K562 (cell line): ENCODE results near the gene PCNX3. TPM values are rescaled to one million over a fixed set of nuclear protein-coding genes. Genes with fewer than 3 reads are reported as not detected.
A peak's percentile ranks its signal among the peaks of the same experiment; 100 is the strongest.

Experiments
- CHD2 ChIP-seq: IDR thresholded peaks from 2 replicates; pipeline ENCODE4 v1.6.1; 2011; ENCODE audit warnings: low read depth, low read length
- DPF2 ChIP-seq: fragments of 450-650 bp; IDR thresholded peaks from 2 replicates; pipeline ENCODE4 v1.6.1; 2016
- ETS1 ChIP-seq: conservative IDR thresholded peaks from 2 replicates; pipeline ENCODE4 v1.6.1; 2011; ENCODE audit warnings: low read depth, mild to moderate bottlenecking, low read length; ENCODE audit not compliant: control insufficient read depth
- FOXP4 ChIP-seq: sonication (generic); formaldehyde crosslinking; IDR thresholded peaks from 2 replicates; pipeline ENCODE4 v1.8.0; 2022; ENCODE audit warnings: mild to moderate bottlenecking, missing genetic modification reagents, borderline replicate concordance
- GABPB2 ChIP-seq: fragments of 250-450 bp; sonication (Bioruptor Pico); conservative IDR thresholded peaks from 2 replicates; pipeline ENCODE4 v1.5.1; 2021; ENCODE audit warnings: mild to moderate bottlenecking
- GATAD2B ChIP-seq: fragments of 450-650 bp; IDR thresholded peaks from 2 replicates; pipeline ENCODE4 v1.6.1; 2017; ENCODE audit warnings: mild to moderate bottlenecking, borderline replicate concordance
- HSF4 ChIP-seq: fragments of 250-450 bp; sonication (Bioruptor Pico); IDR thresholded peaks from 2 replicates; pipeline ENCODE4 v2.1.2; 2022; ENCODE audit warnings: mild to moderate bottlenecking, moderate library complexity, borderline replicate concordance
- MBD2 ChIP-seq: sonication (generic); IDR thresholded peaks from 2 replicates; pipeline ENCODE4 v1.6.1; 2016; ENCODE audit warnings: low read depth, borderline replicate concordance
- MITF ChIP-seq: IDR thresholded peaks from 2 replicates; pipeline ENCODE4 v1.6.1; 2014; ENCODE audit warnings: antibody characterized with exemption
- MLX ChIP-seq, 2 experiments: fragments of 450-650 bp in 1 of 2; sonication (generic) in 1 of 2; formaldehyde crosslinking; conservative IDR thresholded peaks; 2 replicates each; pipeline versions ENCODE4 v1.4.0 to v1.8.1; 2020 to 2022; ENCODE audit warnings: mild to moderate bottlenecking in 1 of 2, missing genetic modification reagents in 1 of 2
- NCOA2 ChIP-seq, 2 experiments: fragments of 450-650 bp; IDR thresholded peaks; 2 replicates each; pipeline ENCODE4 v1.6.1; 2018; ENCODE audit warnings: mild to moderate bottlenecking in 2 of 2, moderate library complexity in 1 of 2; ENCODE audit not compliant: partially characterized antibody in 2 of 2
- NCOR1 ChIP-seq: fragments of 450-650 bp; IDR thresholded peaks from 2 replicates; pipeline ENCODE4 v1.6.1; 2016; ENCODE audit warnings: mild to moderate bottlenecking, moderate library complexity
- POLR2B ChIP-seq: fragments of 450-650 bp; IDR thresholded peaks from 2 replicates; pipeline ENCODE4 v1.6.1; 2018; ENCODE audit warnings: low read depth; ENCODE audit not compliant: partially characterized antibody
- RB1 ChIP-seq: fragments of 450-650 bp; IDR thresholded peaks from 2 replicates; pipeline ENCODE4 v1.6.1; 2017; ENCODE audit warnings: low read depth, mild to moderate bottlenecking
- TRIM25 ChIP-seq: fragments of 450-650 bp; IDR thresholded peaks from 2 replicates; pipeline ENCODE4 v1.7.0; 2016; ENCODE audit warnings: borderline replicate concordance
- U2AF1 ChIP-seq: fragments of 200-400 bp; formaldehyde crosslinking; optimal IDR thresholded peaks from 2 replicates; pipeline ENCODE3; 2017; ENCODE audit warnings: mild to moderate bottlenecking, low read depth, low read length, moderate library complexity
- ZNF224 ChIP-seq: sonication (generic); formaldehyde crosslinking; IDR thresholded peaks from 2 replicates; pipeline ENCODE4 v1.8.0; 2022; ENCODE audit warnings: mild to moderate bottlenecking, missing genetic modification reagents
- ZNF232 ChIP-seq: sonication (generic); formaldehyde crosslinking; IDR thresholded peaks from 2 replicates; pipeline ENCODE4 v1.8.0; 2022; ENCODE audit warnings: mild to moderate bottlenecking, missing genetic modification reagents
- ZNF511 ChIP-seq: sonication (generic); formaldehyde crosslinking; IDR thresholded peaks from 2 replicates; pipeline ENCODE4 v1.8.0; 2022; ENCODE audit warnings: mild to moderate bottlenecking, missing genetic modification reagents
- polyA plus RNA-seq, 8 experiments: library from polyadenylated mRNA; depleted of rRNA in 4 of 8; stranded (reverse) in 5 of 8; unstranded in 3 of 8; fragments of >200 nt; fragmentation: Nextera tagmentation in 2 of 8; fragmentation: Illumina TruSeq in 1 of 8; extraction: Ambion mirVana in 2 of 8; extraction: Trizol in 1 of 8; gene quantifications; 2 replicates each; pipeline versions ENCODE4 v1.2.1 to v1.2.3, GENCODE V29; 2011 to 2014; ENCODE audit warnings: inconsistent platforms in 1 of 8, missing spikeins in 1 of 8
- total RNA-seq, 7 experiments: library from RNA; depleted of rRNA in 6 of 7; stranded (reverse); fragments of >200 nt in 6 of 7; fragmentation: Illumina TruSeq in 2 of 7; extraction: Trizol in 2 of 7; gene quantifications; 2 replicates each; pipeline versions ENCODE4 v1.2.1 to v1.2.3, GENCODE V29; 2011 to 2021; ENCODE audit warnings: low replicate concordance in 1 of 7

PCNX3 gene
- total and polyA plus RNA-seq, 9 of the 15 experiments (the other 6 are each of a cell fraction or from before 2014, with no cell fraction given): 0.11 to 47.8 (median 12.8) TPM

- no peak for TF ChIP-seq TRIM25
- peak; percentile 89 for TF ChIP-seq DPF2
- TF ChIP-seq NCOA2 (IDR thresholded peaks at IDR 0.05; ENCODE audit: partially characterized antibody in 2 of 2): no peak
- TF ChIP-seq ZNF232 (CRISPR knock-in tag): no peak
- peak; percentile 89 for TF ChIP-seq NCOR1
- TF ChIP-seq CHD2: no peak
- no peak for TF ChIP-seq POLR2B
- TF ChIP-seq HSF4 (CRISPR knock-in tag): no peak
- no peak for TF ChIP-seq GABPB2 (CRISPR knock-in tag)
- peak; percentile 78; the same call in 1 of the 2 replicates for TF ChIP-seq GATAD2B
- peak; percentile 65; the same call in 1 of the 2 replicates for TF ChIP-seq MITF
- peak; percentile 76 for TF ChIP-seq ETS1
- no peak for TF ChIP-seq ZNF224 (CRISPR knock-in tag)
- no peak for TF ChIP-seq FOXP4 (CRISPR knock-in tag)
- TF ChIP-seq MBD2: peak; percentile 67
- no peak for TF ChIP-seq U2AF1
- TF ChIP-seq MLX (CRISPR knock-in tag; conservative IDR thresholded peaks at IDR 0.05): no peak
- no peak; the same call in 1 of the 2 replicates for TF ChIP-seq ZNF511 (CRISPR knock-in tag)
- TF ChIP-seq RB1: peak; percentile 73
These were observed 20.8 kb downstream of the PCNX3 start (continued) for GRCh38 chr11:65636108-65637031.
